Ovary (tissue), 3 donors: ENCODE measurements around the gene GNL2.

Source experiments
- CTCF ChIP-seq, 3 donors: fragments of 450-650 bp in 2 of 3; fragments of 200-600 bp in 1 of 3; IDR thresholded peaks; one replicate each; pipeline versions ENCODE4 v1.5.1 to v1.8.0; 2016 to 2022; ENCODE audit warnings: antibody characterized with exemption in 3 of 3, mild to moderate bottlenecking in 1 of 3
- EP300 ChIP-seq: sonication (generic); formaldehyde crosslinking; IDR thresholded peaks from one replicate; pipeline ENCODE4 v1.6.1; 2017; ENCODE audit warnings: antibody characterized with exemption
- POLR2A ChIP-seq: fragments of 450-650 bp; IDR thresholded peaks from one replicate; pipeline ENCODE4 v1.6.1; 2017; ENCODE audit warnings: antibody characterized with exemption, mild to moderate bottlenecking, moderate library complexity
- donor health status: DM: no; HTN: no; CAD: no.

- TF ChIP-seq POLR2A (no peak), CTCF (IDR thresholded peaks at IDR 0.05) (no peak), EP300 (no peak)
Measured at GRCh38 chr1:37629008-37629407, 33.3 kb upstream of the GNL2 start.
